Choroid plexus epithelial cell (primary cell): ENCODE data around the gene ARL16.

ENCODE experiments used
- DNase-seq: peaks from one replicate; pipeline ENCODE4 v3.0.0-alpha.2; 2010; ENCODE audit warnings: low read depth
- H3K4me3 ChIP-seq: 2 replicates; pipeline ENCODE4 v1.5.1; 2011; ENCODE audit warnings: low read depth, mild to moderate bottlenecking, control low read depth, low read length, moderate library complexity
- CTCF ChIP-seq: conservative IDR thresholded peaks from 2 replicates; pipeline ENCODE4 v1.5.1; 2011; ENCODE audit warnings: low read depth, mild to moderate bottlenecking, control low read depth, inconsistent platforms, low read length, moderate library complexity

The ARL16 gene

GRCh38 chr17:81703747-81704654 is 20.4 kb upstream of the ARL16 start:
- DNase-seq = peak; percentile 28

GRCh38 chr17:81702934-81703746 is 19.5 kb upstream of the ARL16 start, which contains the start of gene MRPL12:
MRPL12 (plus strand) TSS chr17:81703367; CDS start chr17:81703502, 135 bp downstream.
- TF ChIP-seq CTCF = no peak
- DNase-seq = peak; percentile 93
- H3K4me3 ChIP-seq = peak within 1 kb of the TSS; percentile 92

More at GRCh38 chr17:81703747-81704654, 20.4 kb upstream of the ARL16 start:
- no peak for TF ChIP-seq CTCF
- H3K4me3 ChIP-seq = peak overlapping the region; percentile 92

- no peak for DNase-seq
- TF ChIP-seq CTCF = no peak
- peak overlapping the region; percentile 22 for H3K4me3 ChIP-seq
These were observed 17.9 kb upstream of the ARL16 start for GRCh38 chr17:81701288-81702071.

- no peak overlapping the region for H3K4me3 ChIP-seq
- peak; percentile 22 for DNase-seq
- TF ChIP-seq CTCF = no peak
These were observed 17.0 kb upstream of the ARL16 start for GRCh38 chr17:81700353-81701287.

GRCh38 chr17:81697261-81698044 is 13.9 kb upstream of the ARL16 start:
- DNase-seq = no peak

More at GRCh38 chr17:81697261-81698044, 13.9 kb upstream of the ARL16 start:
- TF ChIP-seq CTCF = no peak
- no peak overlapping the region for H3K4me3 ChIP-seq
